GM12873 (cell line): ENCODE data around the gene HBEGF.

ENCODE experiments used
- CTCF ChIP-seq: IDR thresholded peaks from 2 replicates; pipeline ENCODE4 v1.5.1; 2012; ENCODE audit warnings: low read depth, mild to moderate bottlenecking, moderate library complexity, low read length, control low read depth; ENCODE audit not compliant: insufficient read depth; ENCODE audit errors: missing control alignments

The HBEGF gene

GRCh38 chr5:140381972-140382371 is 35.6 kb upstream of the HBEGF start:
- no peak for TF ChIP-seq CTCF

- TF ChIP-seq CTCF: no peak
These were observed 34.9 kb upstream of the HBEGF start for GRCh38 chr5:140381351-140381750.

- peak; percentile 92 for TF ChIP-seq CTCF
These were observed 26.6 kb upstream of the HBEGF start for GRCh38 chr5:140372971-140373487.

- TF ChIP-seq CTCF: no peak
These were observed 25.2 kb upstream of the HBEGF start for GRCh38 chr5:140371356-140372151.

GRCh38 chr5:140367256-140368013 is 21.0 kb upstream of the HBEGF start:
- TF ChIP-seq CTCF: peak; percentile 32

- no peak for TF ChIP-seq CTCF
These were observed 20.3 kb upstream of the HBEGF start for GRCh38 chr5:140366589-140367255.

- TF ChIP-seq CTCF: no peak
These were observed 19.5 kb upstream of the HBEGF start for GRCh38 chr5:140365941-140366340.
